Keratinocyte (primary cell): ENCODE results near the gene MRPS35.

Experiments used
- EZH2 ChIP-seq: IDR thresholded peaks from one replicate; pipeline ENCODE4 v1.6.1; 2012; ENCODE audit warnings: inconsistent platforms, mild to moderate bottlenecking, low read length, moderate library complexity
- TF ChIP-seq, protein P1 (sequence below), 3 experiments: IDR thresholded peaks in 1 of 3; conservative IDR thresholded peaks in 1 of 3; optimal IDR thresholded peaks in 1 of 3; 2 replicates in 2 of 3; 3 replicates in 1 of 3; pipeline versions ENCODE3 to v1.5.1; 2011; ENCODE audit warnings: low read length in 3 of 3, mild to moderate bottlenecking in 3 of 3, moderate library complexity in 2 of 3, control low read depth in 1 of 3, inconsistent platforms in 1 of 3; ENCODE audit not compliant: insufficient read depth in 2 of 3; ENCODE audit errors: extremely low read depth in 1 of 3

DNA sequence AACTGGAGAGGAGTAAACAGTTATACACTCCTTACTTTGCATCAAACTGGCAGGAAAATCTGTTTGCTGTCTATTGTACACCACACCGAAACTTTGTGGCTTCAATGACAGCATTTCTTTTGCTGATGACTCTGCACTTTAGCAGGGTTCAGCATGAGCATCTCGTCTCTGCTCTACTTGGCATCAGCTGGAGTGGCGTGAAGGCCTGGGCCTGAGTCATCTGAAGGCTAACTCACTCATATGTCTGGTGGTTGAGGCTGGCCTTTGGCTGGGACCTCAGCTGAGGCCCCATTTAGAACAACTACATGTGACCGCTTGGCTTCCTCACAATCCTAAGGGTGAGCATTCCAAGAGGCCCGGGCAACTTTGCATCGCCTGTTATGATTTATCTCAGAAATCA lies 43.1 kb upstream of the MRPS35 start:
- TF ChIP-seq, protein P1, sequence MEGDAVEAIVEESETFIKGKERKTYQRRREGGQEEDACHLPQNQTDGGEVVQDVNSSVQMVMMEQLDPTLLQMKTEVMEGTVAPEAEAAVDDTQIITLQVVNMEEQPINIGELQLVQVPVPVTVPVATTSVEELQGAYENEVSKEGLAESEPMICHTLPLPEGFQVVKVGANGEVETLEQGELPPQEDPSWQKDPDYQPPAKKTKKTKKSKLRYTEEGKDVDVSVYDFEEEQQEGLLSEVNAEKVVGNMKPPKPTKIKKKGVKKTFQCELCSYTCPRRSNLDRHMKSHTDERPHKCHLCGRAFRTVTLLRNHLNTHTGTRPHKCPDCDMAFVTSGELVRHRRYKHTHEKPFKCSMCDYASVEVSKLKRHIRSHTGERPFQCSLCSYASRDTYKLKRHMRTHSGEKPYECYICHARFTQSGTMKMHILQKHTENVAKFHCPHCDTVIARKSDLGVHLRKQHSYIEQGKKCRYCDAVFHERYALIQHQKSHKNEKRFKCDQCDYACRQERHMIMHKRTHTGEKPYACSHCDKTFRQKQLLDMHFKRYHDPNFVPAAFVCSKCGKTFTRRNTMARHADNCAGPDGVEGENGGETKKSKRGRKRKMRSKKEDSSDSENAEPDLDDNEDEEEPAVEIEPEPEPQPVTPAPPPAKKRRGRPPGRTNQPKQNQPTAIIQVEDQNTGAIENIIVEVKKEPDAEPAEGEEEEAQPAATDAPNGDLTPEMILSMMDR (optimal IDR thresholded peaks at IDR 0.05 in 1 of 3, IDR thresholded peaks at IDR 0.05 in 1 of 3, conservative IDR thresholded peaks at IDR 0.05 in 1 of 3; ENCODE audit: extremely low read depth in 1 of 3, insufficient read depth in 2 of 3, low read length in 3 of 3) = no peak
- no peak for TF ChIP-seq EZH2
